ENCODE measurements around the gene IFNAR1.

IFNAR1 gene

DNA sequence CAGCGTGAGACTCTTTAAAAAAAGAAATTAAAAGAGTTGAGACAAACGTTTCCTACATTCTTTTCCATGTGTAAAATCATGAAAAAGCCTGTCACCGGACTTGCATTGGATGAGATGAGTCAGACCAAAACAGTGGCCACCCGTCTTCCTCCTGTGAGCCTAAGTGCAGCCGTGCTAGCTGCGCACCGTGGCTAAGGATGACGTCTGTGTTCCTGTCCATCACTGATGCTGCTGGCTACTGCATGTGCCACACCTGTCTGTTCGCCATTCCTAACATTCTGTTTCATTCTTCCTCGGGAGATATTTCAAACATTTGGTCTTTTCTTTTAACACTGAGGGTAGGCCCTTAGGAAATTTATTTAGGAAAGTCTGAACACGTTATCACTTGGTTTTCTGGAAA lies 31.2 kb downstream of the IFNAR1 start:
- H3K27ac ChIP-seq (ENCODE audit: low read depth, low read length, poor library complexity, severe bottlenecking): no peak overlapping the region
- peaks cover 46% of the 10 kb centered on the region for H3K36me3 ChIP-seq (ENCODE audit: insufficient read depth, low read length)
- H3F3A ChIP-seq (ENCODE audit: insufficient read depth, low read length): no peaks in the 10 kb centered on the region
- TF ChIP-seq, protein P1, sequence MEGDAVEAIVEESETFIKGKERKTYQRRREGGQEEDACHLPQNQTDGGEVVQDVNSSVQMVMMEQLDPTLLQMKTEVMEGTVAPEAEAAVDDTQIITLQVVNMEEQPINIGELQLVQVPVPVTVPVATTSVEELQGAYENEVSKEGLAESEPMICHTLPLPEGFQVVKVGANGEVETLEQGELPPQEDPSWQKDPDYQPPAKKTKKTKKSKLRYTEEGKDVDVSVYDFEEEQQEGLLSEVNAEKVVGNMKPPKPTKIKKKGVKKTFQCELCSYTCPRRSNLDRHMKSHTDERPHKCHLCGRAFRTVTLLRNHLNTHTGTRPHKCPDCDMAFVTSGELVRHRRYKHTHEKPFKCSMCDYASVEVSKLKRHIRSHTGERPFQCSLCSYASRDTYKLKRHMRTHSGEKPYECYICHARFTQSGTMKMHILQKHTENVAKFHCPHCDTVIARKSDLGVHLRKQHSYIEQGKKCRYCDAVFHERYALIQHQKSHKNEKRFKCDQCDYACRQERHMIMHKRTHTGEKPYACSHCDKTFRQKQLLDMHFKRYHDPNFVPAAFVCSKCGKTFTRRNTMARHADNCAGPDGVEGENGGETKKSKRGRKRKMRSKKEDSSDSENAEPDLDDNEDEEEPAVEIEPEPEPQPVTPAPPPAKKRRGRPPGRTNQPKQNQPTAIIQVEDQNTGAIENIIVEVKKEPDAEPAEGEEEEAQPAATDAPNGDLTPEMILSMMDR (IDR thresholded peaks at IDR 0.05; ENCODE audit: low read length): no peak
- no peak for TF ChIP-seq EZH2 (IDR thresholded peaks at IDR 0.05; ENCODE audit: borderline replicate concordance, low read length)
- no peaks in the 10 kb centered on the region for H3K9me2 ChIP-seq (ENCODE audit: low read depth, low read length)
- no peaks in the 10 kb centered on the region for H3K9me3 ChIP-seq (ENCODE audit: low read length)
- peaks cover 16% of the 10 kb centered on the region for H3K4me1 ChIP-seq (ENCODE audit: insufficient read depth, low read length, severe bottlenecking)
- H3K9ac ChIP-seq (ENCODE audit: low read length): no peak overlapping the region
- H3K4me2 ChIP-seq (ENCODE audit: low read length): no peak overlapping the region
- H3K79me2 ChIP-seq (ENCODE audit: insufficient read depth, low read length): no peaks in the 10 kb centered on the region
- H2AFZ ChIP-seq (ENCODE audit: low read length): no peak overlapping the region
- H4K20me1 ChIP-seq (ENCODE audit: insufficient read depth, low read length): no peaks in the 10 kb centered on the region
- H3K27me3 ChIP-seq (ENCODE audit: insufficient read depth, low read length): no peaks in the 10 kb centered on the region
- no peak overlapping the region for H3K4me3 ChIP-seq (ENCODE audit: low read depth, low read length, poor library complexity, severe bottlenecking)

DNA sequence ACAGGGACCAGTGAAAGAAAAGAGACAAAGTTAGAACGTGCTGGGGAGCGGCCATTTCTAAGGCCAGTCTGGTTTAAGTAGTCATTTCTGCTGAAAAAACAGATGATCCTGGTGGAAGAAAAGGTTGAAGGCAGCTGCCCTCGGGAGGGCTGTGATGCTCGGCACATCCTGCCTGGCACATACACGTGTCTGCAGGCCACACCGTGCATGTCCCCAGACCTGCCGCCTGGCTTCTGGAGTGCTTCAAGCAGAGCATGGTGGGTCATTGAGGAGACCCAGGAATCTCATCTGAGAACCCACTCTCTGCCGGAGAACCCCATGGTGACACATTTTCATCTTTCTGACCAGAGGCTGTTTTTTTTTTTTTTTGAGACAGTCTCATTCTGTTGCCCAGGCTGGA lies 32.4 kb downstream of the IFNAR1 start:
- no peaks in the 10 kb centered on the region for H3K9me3 ChIP-seq (ENCODE audit: low read length)
- no peaks in the 10 kb centered on the region for H3F3A ChIP-seq (ENCODE audit: insufficient read depth, low read length)
- no peaks in the 10 kb centered on the region for H3K9me2 ChIP-seq (ENCODE audit: low read depth, low read length)
- no peaks in the 10 kb centered on the region for H3K27me3 ChIP-seq (ENCODE audit: insufficient read depth, low read length)
- H3K27ac ChIP-seq (ENCODE audit: low read depth, low read length, poor library complexity, severe bottlenecking): no peak overlapping the region
- no peak overlapping the region for H3K4me3 ChIP-seq (ENCODE audit: low read depth, low read length, poor library complexity, severe bottlenecking)
- H3K79me2 ChIP-seq (ENCODE audit: insufficient read depth, low read length): no peaks in the 10 kb centered on the region
- peaks cover 28% of the 10 kb centered on the region for H3K4me1 ChIP-seq (ENCODE audit: insufficient read depth, low read length, severe bottlenecking)
- no peak overlapping the region for H2AFZ ChIP-seq (ENCODE audit: low read length)
- peaks cover 36% of the 10 kb centered on the region for H3K36me3 ChIP-seq (ENCODE audit: insufficient read depth, low read length)
- TF ChIP-seq EZH2 (IDR thresholded peaks at IDR 0.05; ENCODE audit: borderline replicate concordance, low read length): no peak
- TF ChIP-seq, protein P1 (IDR thresholded peaks at IDR 0.05; ENCODE audit: low read length): no peak
- no peaks in the 10 kb centered on the region for H4K20me1 ChIP-seq (ENCODE audit: insufficient read depth, low read length)
- no peak overlapping the region for H3K9ac ChIP-seq (ENCODE audit: low read length)
- H3K4me2 ChIP-seq (ENCODE audit: low read length): no peak overlapping the region

DNA sequence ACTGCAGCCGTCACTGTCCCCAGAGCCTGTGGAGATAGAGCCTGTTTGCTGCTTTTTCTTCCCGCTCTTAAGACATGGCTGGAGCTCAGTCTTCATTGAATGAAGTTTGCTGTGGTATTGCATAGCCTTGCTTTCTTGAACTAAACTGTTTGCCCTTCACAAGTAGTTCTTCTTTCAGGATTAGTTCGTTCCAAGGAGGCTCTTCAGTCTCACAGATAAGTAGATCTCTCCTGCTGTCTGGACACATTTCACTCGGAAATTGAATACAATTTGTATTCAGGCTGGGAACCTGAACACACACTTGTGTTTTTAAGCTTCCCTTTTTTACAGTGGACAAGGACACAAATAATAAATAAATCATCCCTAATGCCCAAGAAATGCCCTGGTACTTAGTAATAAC lies 34.7 kb downstream of the IFNAR1 start:
- H4K20me1 ChIP-seq (ENCODE audit: insufficient read depth, low read length): no peaks in the 10 kb centered on the region
- 0 out of 2 replicates have a peak, but pooled peaks cover 2% of the 10 kb centered on the region for H3F3A ChIP-seq (ENCODE audit: insufficient read depth, low read length)
- H3K4me1 ChIP-seq (ENCODE audit: insufficient read depth, low read length, severe bottlenecking): peaks cover 46% of the 10 kb centered on the region
- H3K4me3 ChIP-seq (ENCODE audit: low read depth, low read length, poor library complexity, severe bottlenecking): no peak overlapping the region
- no peak overlapping the region for H2AFZ ChIP-seq (ENCODE audit: low read length)
- H3K27me3 ChIP-seq (ENCODE audit: insufficient read depth, low read length): no peaks in the 10 kb centered on the region
- H3K4me2 ChIP-seq (ENCODE audit: low read length): no peak overlapping the region
- H3K27ac ChIP-seq (ENCODE audit: low read depth, low read length, poor library complexity, severe bottlenecking): peak overlapping the region; percentile 93
- H3K79me2 ChIP-seq (ENCODE audit: insufficient read depth, low read length): no peaks in the 10 kb centered on the region
- TF ChIP-seq, protein P1 (IDR thresholded peaks at IDR 0.05; ENCODE audit: low read length): no peak
- TF ChIP-seq EZH2 (IDR thresholded peaks at IDR 0.05; ENCODE audit: borderline replicate concordance, low read length): no peak
- H3K9ac ChIP-seq (ENCODE audit: low read length): no peak overlapping the region; the same call in 1 of the 2 replicates
- no peaks in the 10 kb centered on the region for H3K9me3 ChIP-seq (ENCODE audit: low read length)
- peaks cover 21% of the 10 kb centered on the region for H3K36me3 ChIP-seq (ENCODE audit: insufficient read depth, low read length)
- no peaks in the 10 kb centered on the region for H3K9me2 ChIP-seq (ENCODE audit: low read depth, low read length)

Measured in OCI-LY1 (cell line).